ENCODE results near the gene MBP.

Gene MBP

DNA sequence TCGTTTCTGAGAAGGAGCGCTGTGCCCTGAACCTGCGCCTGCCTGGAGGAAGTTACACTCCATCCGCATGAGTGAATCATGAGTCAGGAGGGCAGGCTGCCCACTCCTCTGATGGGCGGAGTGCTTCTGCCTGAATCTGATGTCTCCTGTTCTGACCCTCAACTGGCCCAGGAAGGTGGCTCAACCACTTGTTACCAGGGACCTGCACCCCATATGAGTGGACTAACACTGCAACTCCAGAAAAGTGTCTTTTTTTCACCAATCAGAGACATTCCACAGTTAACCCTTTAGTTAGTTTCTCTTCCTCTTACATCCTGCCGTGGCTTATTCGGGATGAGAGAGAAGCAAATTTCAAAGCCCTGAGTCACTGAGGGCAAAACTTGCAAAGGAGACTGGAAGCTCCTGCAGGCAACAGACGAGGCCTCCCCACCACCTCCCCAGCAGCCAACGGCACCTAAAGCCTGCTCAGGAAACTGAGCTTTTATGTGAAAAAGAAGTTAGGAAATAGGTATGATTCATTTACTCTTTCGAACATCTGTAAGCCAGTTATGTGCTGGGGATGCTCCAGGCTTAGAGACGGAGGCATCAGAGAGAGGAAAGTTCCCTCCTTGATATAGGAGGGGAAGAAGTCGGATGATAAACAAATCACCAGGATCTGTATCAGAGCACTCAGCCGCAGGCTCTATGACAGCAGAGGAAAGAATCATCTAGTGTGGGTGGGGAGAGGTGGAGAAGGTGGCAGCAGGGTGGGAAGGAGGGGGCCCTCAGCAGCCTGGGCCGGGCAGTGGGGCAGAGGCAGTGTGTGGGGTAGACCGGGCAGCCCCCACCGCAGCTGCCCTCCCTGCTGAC, 30.9 kb downstream of the MBP start:
- Histone ChIP-seq H3K4me3 (ENCODE audit: insufficient read depth, low read depth, low read length) (no peak overlapping the region), H3K27ac (ENCODE audit: insufficient read depth, low read depth, low read length, poor library complexity, severe bottlenecking) (no peak overlapping the region), H3K9me3 (ENCODE audit: control insufficient read depth, low read length) (no peaks in the 10 kb centered on the region), H3K27me3 (ENCODE audit: control insufficient read depth, insufficient read depth, low read length, poor library complexity, severe bottlenecking) (no peaks in the 10 kb centered on the region), H3K4me1 (ENCODE audit: control insufficient read depth, insufficient read depth, low read length) (peaks cover 16% of the 10 kb centered on the region), H3K36me3 (ENCODE audit: control insufficient read depth, insufficient read depth, low read length) (no peaks in the 10 kb centered on the region)
- WGBS, 2 experiments: 60 to 65% methylated on average over 16 of the region's 16 CpGs

- Histone ChIP-seq H3K4me1 (ENCODE audit: control insufficient read depth, insufficient read depth, low read length) (peaks cover 16% of the 10 kb centered on the region), H3K27ac (ENCODE audit: insufficient read depth, low read depth, low read length, poor library complexity, severe bottlenecking) (no peak overlapping the region), H3K4me3 (ENCODE audit: insufficient read depth, low read depth, low read length) (no peak overlapping the region), H3K9me3 (ENCODE audit: control insufficient read depth, low read length) (no peaks in the 10 kb centered on the region), H3K27me3 (ENCODE audit: control insufficient read depth, insufficient read depth, low read length, poor library complexity, severe bottlenecking) (no peaks in the 10 kb centered on the region), H3K36me3 (ENCODE audit: control insufficient read depth, insufficient read depth, low read length) (no peaks in the 10 kb centered on the region)
- 75 to 79% methylated on average over 8 of the region's 8 CpGs for WGBS, 2 experiments
Measured at GRCh38 chr18:77100751-77101355, 31.7 kb downstream of the MBP start.

DNA sequence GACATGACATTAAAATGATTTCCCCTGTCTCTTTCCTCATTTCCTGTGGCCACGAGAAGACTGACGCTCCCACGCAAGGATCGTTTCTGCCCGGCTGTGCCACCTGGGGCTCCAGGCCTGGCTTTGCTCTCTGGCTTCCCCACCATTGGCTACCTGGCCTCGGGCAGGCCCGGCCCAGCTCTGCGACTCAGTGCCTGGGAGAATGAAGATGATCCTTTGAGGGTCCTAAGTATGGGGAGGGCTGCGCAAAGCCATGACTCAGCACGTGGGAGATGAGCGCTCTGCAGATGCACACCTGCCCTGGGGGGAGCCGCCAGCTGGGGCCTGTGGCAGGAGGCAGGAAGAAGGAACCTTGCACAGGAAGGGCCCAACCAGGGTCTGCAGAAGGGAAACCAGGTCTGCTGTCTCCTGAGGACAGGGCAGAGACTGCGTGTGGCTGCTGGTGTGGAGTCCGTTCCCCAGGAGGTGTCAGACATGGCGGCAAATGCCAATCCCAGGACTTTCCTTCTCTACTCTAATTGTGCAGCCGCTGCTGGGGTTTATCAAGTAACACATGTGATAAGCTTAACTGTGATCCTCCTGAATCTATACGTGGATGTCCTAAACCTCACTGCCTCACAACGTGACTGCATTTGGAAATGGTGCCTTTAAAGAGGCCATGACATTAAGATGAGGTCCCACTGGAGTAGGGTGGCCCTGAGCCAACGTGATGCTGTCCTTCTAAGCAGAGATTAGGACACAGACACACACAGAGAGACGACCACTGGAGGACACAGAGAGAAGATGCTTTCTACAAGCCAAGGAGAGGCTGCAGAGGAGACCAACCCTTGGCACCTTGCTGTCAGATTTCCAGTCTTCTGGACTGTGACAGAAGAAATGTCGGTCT, 32.9 kb downstream of the MBP start:
- WGBS, 2 experiments: 91 to 93% methylated on average over 21 of the region's 21 CpGs
- H3K27ac ChIP-seq (ENCODE audit: insufficient read depth, low read depth, low read length, poor library complexity, severe bottlenecking): no peak overlapping the region
- no peaks in the 10 kb centered on the region for H3K36me3 ChIP-seq (ENCODE audit: control insufficient read depth, insufficient read depth, low read length)
- H3K4me3 ChIP-seq (ENCODE audit: insufficient read depth, low read depth, low read length): no peak overlapping the region
- no peaks in the 10 kb centered on the region for H3K27me3 ChIP-seq (ENCODE audit: control insufficient read depth, insufficient read depth, low read length, poor library complexity, severe bottlenecking)
- H3K4me1 ChIP-seq (ENCODE audit: control insufficient read depth, insufficient read depth, low read length): peaks cover 16% of the 10 kb centered on the region
- no peaks in the 10 kb centered on the region for H3K9me3 ChIP-seq (ENCODE audit: control insufficient read depth, low read length)

- H3K9me3 ChIP-seq (ENCODE audit: control insufficient read depth, low read length): no peaks in the 10 kb centered on the region
- peak overlapping the region; percentile 26 for H3K27ac ChIP-seq (ENCODE audit: insufficient read depth, low read depth, low read length, poor library complexity, severe bottlenecking)
- no peaks in the 10 kb centered on the region for H3K27me3 ChIP-seq (ENCODE audit: control insufficient read depth, insufficient read depth, low read length, poor library complexity, severe bottlenecking)
- H3K4me3 ChIP-seq (ENCODE audit: insufficient read depth, low read depth, low read length): no peak overlapping the region
- H3K4me1 ChIP-seq (ENCODE audit: control insufficient read depth, insufficient read depth, low read length): peaks cover 16% of the 10 kb centered on the region
- no peaks in the 10 kb centered on the region for H3K36me3 ChIP-seq (ENCODE audit: control insufficient read depth, insufficient read depth, low read length)
- WGBS, 2 experiments: 45 to 49% methylated on average over 15 of the region's 17 CpGs
Measured at GRCh38 chr18:77098538-77099174, 33.9 kb downstream of the MBP start.

DNA sequence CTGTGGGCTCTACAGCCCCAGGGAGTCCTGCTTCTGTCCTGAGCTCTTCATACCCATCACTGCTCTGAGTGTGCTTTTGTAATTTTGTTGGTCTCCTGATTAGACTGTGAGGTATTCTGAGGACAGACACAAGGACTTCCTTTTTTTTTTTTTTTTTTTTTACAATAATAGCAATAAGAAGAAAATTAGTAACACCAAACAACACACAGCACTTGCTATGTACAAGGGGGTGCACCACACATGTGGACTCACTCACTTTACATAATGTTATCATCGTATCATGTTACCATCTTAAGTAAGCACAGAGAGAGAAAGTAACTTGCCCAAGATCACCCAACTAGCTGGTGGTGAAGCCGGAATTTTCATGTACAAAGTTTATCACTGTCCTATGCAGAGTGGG, 34.6 kb downstream of the MBP start:
- peaks cover 16% of the 10 kb centered on the region for H3K4me1 ChIP-seq (ENCODE audit: control insufficient read depth, insufficient read depth, low read length)
- no peak overlapping the region for H3K4me3 ChIP-seq (ENCODE audit: insufficient read depth, low read depth, low read length)
- no peaks in the 10 kb centered on the region for H3K36me3 ChIP-seq (ENCODE audit: control insufficient read depth, insufficient read depth, low read length)
- H3K27ac ChIP-seq (ENCODE audit: insufficient read depth, low read depth, low read length, poor library complexity, severe bottlenecking): no peak overlapping the region
- no peaks in the 10 kb centered on the region for H3K9me3 ChIP-seq (ENCODE audit: control insufficient read depth, low read length)
- 94 to 95% methylated on average over 2 of the region's 2 CpGs for WGBS, 2 experiments
- no peaks in the 10 kb centered on the region for H3K27me3 ChIP-seq (ENCODE audit: control insufficient read depth, insufficient read depth, low read length, poor library complexity, severe bottlenecking)

DNA sequence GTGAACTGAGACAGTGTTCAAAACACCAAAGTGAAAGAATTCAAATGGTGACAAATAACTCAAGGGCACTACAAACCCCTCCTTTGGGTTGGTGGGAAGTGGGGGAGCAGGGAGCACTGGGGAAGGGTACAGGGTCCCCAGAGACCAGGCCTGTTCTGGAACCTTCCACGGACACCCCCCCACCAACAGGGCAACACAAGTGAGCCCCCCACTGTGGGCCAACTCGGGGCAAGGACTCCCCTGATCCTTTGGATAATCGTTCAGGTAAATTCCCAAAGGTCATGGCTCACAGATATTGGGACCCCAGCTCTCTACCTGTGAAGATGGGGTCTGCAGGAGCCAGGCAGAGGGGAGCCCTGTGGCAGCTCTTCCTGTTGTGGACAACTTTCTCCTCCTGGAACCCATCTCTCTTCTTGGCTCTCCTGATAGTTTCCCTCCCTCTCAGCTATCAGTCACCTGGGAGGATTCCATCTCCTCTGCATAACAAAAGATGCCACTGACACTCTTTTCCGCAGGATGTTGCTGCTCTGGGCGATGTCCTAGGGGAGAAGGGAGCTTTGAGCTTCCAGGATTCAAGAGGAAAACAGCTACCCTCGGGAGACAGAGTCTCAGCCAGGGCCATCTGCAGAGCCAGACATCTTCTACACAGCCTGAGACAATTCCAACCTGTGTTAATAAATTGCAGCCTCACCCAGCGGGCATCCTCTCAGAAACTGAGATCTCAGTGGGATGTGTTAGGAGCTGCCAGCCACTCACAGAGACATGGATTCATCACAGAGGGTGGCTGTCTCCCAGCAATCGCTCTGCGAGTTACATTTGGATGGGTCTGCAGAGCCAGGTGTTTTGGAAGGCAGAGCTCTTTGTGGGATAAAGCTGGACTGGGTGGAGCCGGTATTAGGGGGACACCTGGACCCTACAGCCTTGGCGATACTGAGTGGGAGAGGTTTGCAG, 35.4 kb downstream of the MBP start:
- no peak overlapping the region for H3K4me3 ChIP-seq (ENCODE audit: insufficient read depth, low read depth, low read length)
- H3K27ac ChIP-seq (ENCODE audit: insufficient read depth, low read depth, low read length, poor library complexity, severe bottlenecking): no peak overlapping the region
- 17 to 18% methylated on average over 10 to 11 of the region's 11 CpGs for WGBS, 2 experiments
- no peaks in the 10 kb centered on the region for H3K9me3 ChIP-seq (ENCODE audit: control insufficient read depth, low read length)
- no peaks in the 10 kb centered on the region for H3K36me3 ChIP-seq (ENCODE audit: control insufficient read depth, insufficient read depth, low read length)
- no peaks in the 10 kb centered on the region for H3K27me3 ChIP-seq (ENCODE audit: control insufficient read depth, insufficient read depth, low read length, poor library complexity, severe bottlenecking)
- H3K4me1 ChIP-seq (ENCODE audit: control insufficient read depth, insufficient read depth, low read length): peaks cover 15% of the 10 kb centered on the region

DNA sequence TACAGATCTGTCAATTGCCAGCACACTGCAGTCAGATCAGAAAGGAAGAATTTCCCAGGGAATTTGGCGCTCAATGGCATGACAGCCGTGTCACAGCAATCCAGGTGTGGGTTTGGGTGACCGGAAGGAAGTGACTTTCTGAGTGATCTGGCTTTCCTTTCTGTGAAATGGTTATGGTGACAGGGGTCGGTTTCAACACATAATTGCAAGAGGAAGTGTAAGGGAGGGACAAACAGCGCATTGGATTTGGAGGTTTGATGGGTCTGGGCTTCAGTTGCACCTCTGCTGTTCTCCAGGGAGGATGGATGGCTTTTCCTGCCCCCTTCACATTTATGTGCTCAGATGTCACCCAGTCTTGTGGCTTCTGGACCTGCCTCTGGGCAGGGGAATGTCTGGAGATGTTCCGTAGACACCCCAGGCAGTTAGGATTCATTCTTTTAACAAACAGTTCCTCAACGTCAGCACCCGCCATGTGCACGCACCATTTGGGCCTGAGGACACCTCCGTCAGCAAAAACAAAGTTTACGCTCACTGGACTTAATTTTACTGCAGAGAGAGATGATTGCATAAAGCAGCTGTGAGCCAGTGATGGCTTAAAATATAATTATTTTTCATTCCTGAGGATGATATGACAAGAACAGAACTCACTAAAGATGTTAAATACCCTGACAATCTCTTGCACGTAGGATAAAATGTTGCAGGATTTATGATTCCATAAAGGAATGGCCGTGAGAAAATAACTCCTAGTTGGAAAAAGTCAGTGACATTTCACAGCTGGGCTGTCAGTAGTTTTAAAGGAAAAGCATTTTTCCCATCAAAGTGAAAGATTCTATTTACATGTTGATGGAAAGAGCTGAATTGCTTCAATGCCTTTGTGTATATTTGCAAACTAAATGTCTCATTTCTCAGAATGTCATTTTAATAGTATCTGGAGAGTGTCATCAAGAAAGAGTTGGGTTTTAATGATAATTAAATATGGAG, 36.9 kb downstream of the MBP start:
- H3K4me3 ChIP-seq (ENCODE audit: insufficient read depth, low read depth, low read length): no peak overlapping the region
- 93 to 94% methylated on average over 13 of the region's 13 CpGs for WGBS, 2 experiments
- H3K27me3 ChIP-seq (ENCODE audit: control insufficient read depth, insufficient read depth, low read length, poor library complexity, severe bottlenecking): no peaks in the 10 kb centered on the region
- H3K4me1 ChIP-seq (ENCODE audit: control insufficient read depth, insufficient read depth, low read length): peaks cover 13% of the 10 kb centered on the region
- H3K9me3 ChIP-seq (ENCODE audit: control insufficient read depth, low read length): no peaks in the 10 kb centered on the region
- H3K27ac ChIP-seq (ENCODE audit: insufficient read depth, low read depth, low read length, poor library complexity, severe bottlenecking): no peak overlapping the region
- H3K36me3 ChIP-seq (ENCODE audit: control insufficient read depth, insufficient read depth, low read length): no peaks in the 10 kb centered on the region

GRCh38 chr18:77093586-77093985, 39.0 kb downstream of the MBP start:
- 92 to 95% methylated on average over 12 of the region's 12 CpGs for WGBS, 2 experiments
- Histone ChIP-seq H3K27ac (ENCODE audit: insufficient read depth, low read depth, low read length, poor library complexity, severe bottlenecking) (no peak overlapping the region), H3K27me3 (ENCODE audit: control insufficient read depth, insufficient read depth, low read length, poor library complexity, severe bottlenecking) (no peaks in the 10 kb centered on the region)

More at GRCh38 chr18:77093586-77093985, 39.0 kb downstream of the MBP start:
- H3K4me3 ChIP-seq (ENCODE audit: insufficient read depth, low read depth, low read length): no peak overlapping the region
- H3K36me3 ChIP-seq (ENCODE audit: control insufficient read depth, insufficient read depth, low read length): no peaks in the 10 kb centered on the region
- peaks cover 13% of the 10 kb centered on the region for H3K4me1 ChIP-seq (ENCODE audit: control insufficient read depth, insufficient read depth, low read length)
- no peaks in the 10 kb centered on the region for H3K9me3 ChIP-seq (ENCODE audit: control insufficient read depth, low read length)
